A673 (cell line): ENCODE results near the gene ICOSLG.
"Not testable (repeated sequence)": the region's sequence is repeated elsewhere in the genome, so short reads cannot be mapped to it uniquely, and the experiment has no call there.

Experiments
- CTCF ChIP-seq: fragments of 300-800, 200-600 bp; sonication (generic); conservative IDR thresholded peaks from 2 replicates; pipeline ENCODE4 v1.5.1; 2017; ENCODE audit warnings: low read depth, mild to moderate bottlenecking, antibody characterized with exemption, low read length, moderate library complexity, mixed read lengths
- EZH2 ChIP-seq: fragments of 200-600 bp; sonication (generic); IDR thresholded peaks from 2 replicates; pipeline ENCODE4 v1.6.1; 2017; ENCODE audit warnings: borderline replicate concordance, low read depth, mild to moderate bottlenecking, mixed read lengths, antibody characterized with exemption, low read length; ENCODE audit not compliant: poor library complexity, severe bottlenecking

- TF ChIP-seq EZH2, CTCF: not testable (repeated sequence)
These were observed 64.6 kb downstream of the ICOSLG start for GRCh38 chr21:44176127-44176526.
